GM12878 (cell line): ENCODE results near the gene LHFPL2. TPM values are rescaled to one million over a fixed set of nuclear protein-coding genes. Genes with fewer than 3 reads are reported as not detected.

ENCODE experiments used
- ATAC-seq: fragments of 200-7000 bp; cut with Tn5 transposase; 3 replicates; pipeline ENCODE4 v1.9.1; 2020; ENCODE audit warnings: mild to moderate bottlenecking, moderate library complexity
- BruUV-seq: library from RNA; stranded (reverse); fragments of 400-500 nt; replicated peaks from 2 replicates; lab custom pipeline; 2021; lab: Mats Ljungman, UMichigan
- CTCF ChIA-PET: fragments of 300-600 bp; sonication (Branson Sonifier 250); formaldehyde crosslinking; extraction: SDS; loops from one replicate; lab custom pipeline; 2021; ENCODE audit warnings: inconsistent platforms; lab: Yijun Ruan, JAX
- POLR2A ChIA-PET: fragments of 350-600 bp; formaldehyde crosslinking; extraction: SDS; loops from one replicate; lab custom pipeline; 2021; ENCODE audit warnings: inconsistent platforms; lab: Charles Lee
- RAD21 ChIA-PET: fragments of 300-600 bp; sonication (Branson Sonifier 250); formaldehyde crosslinking; loops from one replicate; lab custom pipeline; 2023; ENCODE audit warnings: antibody characterized with exemption; ENCODE audit not compliant: unreplicated experiment; lab: Charles Lee
- SMC1A ChIA-PET: fragments of 300-600 bp; sonication (Branson Sonifier 250); formaldehyde crosslinking; loops from one replicate; lab custom pipeline; 2023; ENCODE audit not compliant: unreplicated experiment, uncharacterized antibody; lab: Charles Lee
- DNase-seq: peaks from one replicate; pipeline ENCODE4 v3.0.0-alpha.2; 2011; ENCODE audit warnings: low read depth, low spot score
- FAIRE-seq: peaks from 3 replicates; lab custom pipeline; 2011; peaks lifted over from hg19 to GRCh38; lab: Jason Lieb, UNC
- H2AFZ ChIP-seq: 2 replicates; pipeline ENCODE4 v1.6.0; 2011; ENCODE audit warnings: low read depth, low read length, control low read depth; ENCODE audit not compliant: control insufficient read depth
- H3K27ac ChIP-seq: 2 replicates; pipeline ENCODE4 v1.5.1; 2011; ENCODE audit warnings: control low read depth; ENCODE audit not compliant: control insufficient read depth, insufficient read depth
- H3K27me3 ChIP-seq, 2 experiments: replicated peaks in 1 of 2; 2 replicates each; pipeline versions ENCODE4 v1.6.0 to v1.6.1; 2011; ENCODE audit warnings: low read length in 1 of 2; ENCODE audit not compliant: control insufficient read depth in 2 of 2, insufficient read depth in 2 of 2
- H3K36me3 ChIP-seq, 2 experiments: 2 replicates each; pipeline ENCODE4 v1.5.1; 2011; ENCODE audit warnings: low read length in 1 of 2; ENCODE audit not compliant: control insufficient read depth in 2 of 2, insufficient read depth in 2 of 2
- H3K4me1 ChIP-seq: 2 replicates; pipeline ENCODE4 v1.6.1; 2011; ENCODE audit warnings: mild to moderate bottlenecking, low read length, moderate library complexity, mixed read lengths; ENCODE audit not compliant: control insufficient read depth, insufficient read depth
- H3K4me2 ChIP-seq: 2 replicates; pipeline ENCODE4 v1.6.0; 2011; ENCODE audit warnings: control low read depth; ENCODE audit not compliant: control insufficient read depth, insufficient read depth
- H3K4me3 ChIP-seq: fragments of 200-600 bp; sonication (generic); 2 replicates; pipeline ENCODE4 v1.5.1; 2016
- H3K79me2 ChIP-seq: 2 replicates; pipeline ENCODE4 v1.6.0; 2011; ENCODE audit warnings: low read length; ENCODE audit not compliant: control insufficient read depth, insufficient read depth
- H3K9ac ChIP-seq: 2 replicates; pipeline ENCODE4 v1.8.0; 2011; ENCODE audit warnings: low read length, control low read depth, mixed read lengths; ENCODE audit not compliant: control insufficient read depth, insufficient read depth
- H3K9me3 ChIP-seq: replicated peaks from 3 replicates; pipeline ENCODE4 v1.5.1; 2011; ENCODE audit warnings: mild to moderate bottlenecking, low read length; ENCODE audit not compliant: control insufficient read depth, insufficient read depth
- H4K20me1 ChIP-seq: 2 replicates; pipeline ENCODE4 v1.6.0; 2011; ENCODE audit not compliant: control insufficient read depth, insufficient read depth
- ASH2L ChIP-seq: fragments of 300-600, 200-600 bp; sonication (generic); IDR thresholded peaks from 2 replicates; pipeline ENCODE4 v1.6.1; 2017; ENCODE audit warnings: low read depth, mild to moderate bottlenecking, borderline replicate concordance
- GATAD2B ChIP-seq: fragments of 450-650 bp; conservative IDR thresholded peaks from 2 replicates; pipeline ENCODE4 v1.6.1; 2017; ENCODE audit warnings: low read depth, mild to moderate bottlenecking, moderate library complexity
- NBN ChIP-seq: fragments of 450-650 bp; IDR thresholded peaks from 2 replicates; pipeline ENCODE4 v1.6.1; 2016
- NR2F1 ChIP-seq: fragments of 450-650 bp; conservative IDR thresholded peaks from 2 replicates; pipeline ENCODE4 v1.6.1; 2017; ENCODE audit warnings: mild to moderate bottlenecking
- NRF1 ChIP-seq: conservative IDR thresholded peaks from 2 replicates; pipeline ENCODE4 v1.6.1; 2011; ENCODE audit warnings: mild to moderate bottlenecking, low read depth, low read length, improper control_type of control experiment
- SMAD1 ChIP-seq: fragments of 450-650 bp; IDR thresholded peaks from 2 replicates; pipeline ENCODE4 v1.6.1; 2018; ENCODE audit warnings: mild to moderate bottlenecking, low read depth; ENCODE audit not compliant: partially characterized antibody
- TARDBP ChIP-seq: IDR thresholded peaks from 2 replicates; pipeline ENCODE4 v1.6.1; 2016; ENCODE audit warnings: borderline replicate concordance
- WGBS: methylation state at CpG from one replicate; pipeline ENCODE4 v1.1.6; 2016; ENCODE audit warnings: low lambda C conversion rate; ENCODE audit not compliant: insufficient replicate concordance, insufficient coverage; ENCODE audit errors: missing lambda C conversion rate; 5-methylcytosine and 5-hydroxymethylcytosine counted together
- in situ Hi-C: fragments of 300-500 bp; cut with MboI; formaldehyde crosslinking; loops from 9 replicates; pipeline ENCODE4 v1.14.3; 2018; ENCODE audit warnings: mixed read lengths
- intact Hi-C: fragments of 100-400 bp; cut with micrococcal nuclease; formaldehyde crosslinking; loops from one replicate; pipeline ENCODE4 v1.14.2; 2022; ENCODE audit not compliant: unreplicated experiment
- polyA plus RNA-seq, 11 experiments: library from polyadenylated mRNA; depleted of rRNA in 4 of 11; unstranded in 6 of 11; stranded (reverse) in 5 of 11; fragments of >200 nt; fragmentation: Nextera tagmentation in 4 of 11; fragmentation: Illumina TruSeq in 1 of 11; extraction: Ambion mirVana in 4 of 11; extraction: Trizol in 1 of 11; gene quantifications; 1 replicate in 1 of 11; 2 replicates in 10 of 11; pipeline versions ENCODE4 v1.2.1 to v1.2.3, GENCODE V29; 2011 to 2016; ENCODE audit warnings: inconsistent platforms in 2 of 11, missing spikeins in 2 of 11, low read depth in 1 of 11
- total RNA-seq, 4 experiments: library from RNA; depleted of rRNA in 3 of 4; stranded (reverse); fragments of >200 nt in 3 of 4; fragmentation: Illumina TruSeq in 1 of 4; extraction: Trizol in 1 of 4; gene quantifications; 2 replicates each; pipeline versions ENCODE4 v1.2.1 to v1.2.3, GENCODE V29; 2013 to 2021
- TF ChIP-seq, protein P1 (sequence below): IDR thresholded peaks from 2 replicates; pipeline ENCODE4 v1.6.1; 2012; ENCODE audit warnings: mild to moderate bottlenecking, low read depth, low read length
- TF ChIP-seq, protein P2 (sequence below): fragments of 150-350 bp; IDR thresholded peaks from 2 replicates; pipeline ENCODE4 v1.6.1; 2014; ENCODE audit warnings: mild to moderate bottlenecking, low read depth, low read length
- TF ChIP-seq, protein P3 (sequence below): fragments of 450-650 bp; IDR thresholded peaks from 2 replicates; pipeline ENCODE4 v1.6.1; 2017; ENCODE audit warnings: mild to moderate bottlenecking
- TF ChIP-seq, protein P4 (sequence below): fragments of 450-650 bp; IDR thresholded peaks from 2 replicates; pipeline ENCODE4 v1.6.1; 2014; ENCODE audit warnings: mild to moderate bottlenecking

LHFPL2 gene
- total and polyA plus RNA-seq, 10 of the 15 experiments (the other 5 are each of a cell fraction or from before 2014, with no cell fraction given): 4.1 to 21.8 (median 12.5) TPM

DNA sequence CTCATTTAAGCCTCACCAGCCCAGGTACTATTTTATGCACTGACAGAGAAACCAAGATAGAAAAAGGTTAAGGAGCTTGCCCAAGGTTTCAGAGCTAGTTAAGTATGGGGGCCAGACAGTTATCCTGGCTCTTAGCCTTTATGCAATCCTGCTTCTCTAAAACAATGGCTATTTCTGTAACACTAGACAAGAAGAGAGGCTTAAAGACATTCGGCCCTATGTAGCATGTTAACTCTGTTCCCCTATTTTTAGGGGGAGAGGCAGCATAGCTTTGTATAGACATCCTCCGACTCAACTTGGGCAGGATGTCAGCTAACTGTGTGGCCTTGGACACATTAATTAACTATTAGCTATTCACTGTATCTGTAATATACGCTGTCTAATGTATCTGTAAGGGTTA is 54.6 kb downstream of the LHFPL2 start:
- ChIA-PET POLR2A (interaction anchor here (0.5 to 2.4 kb wide), 8 partner anchors 9 to 164 kb away, joined by 3 to 9 read pairs (median 3); no protein-coding TSS in a partner anchor), RAD21 (interaction anchor here (0.6 to 7.0 kb wide), 16 partner anchors 9 to 369 kb away, joined by 3 to 51 read pairs (median 4); no protein-coding TSS in a partner anchor), CTCF (interaction anchor here (0.6 to 4.2 kb wide), 16 partner anchors 19 to 538 kb away, joined by 3 to 26 read pairs (median 4); no protein-coding TSS in a partner anchor), SMC1A (interaction anchor here (0.5 to 7.8 kb wide), 37 partner anchors 8 to 1017 kb away, joined by 3 to 121 read pairs (median 4); no protein-coding TSS in a partner anchor)
- intact Hi-C loops (loop anchor here (5.0 kb wide), 1 partner anchor 47 kb away; no protein-coding TSS in a partner anchor), in situ Hi-C loops (no loop called here)
- Histone ChIP-seq H3K9me3 (no peaks in the 10 kb centered on the region; the same call in 2 of the 3 replicates), H4K20me1 (no peaks in the 10 kb centered on the region), H3K9ac (no peak overlapping the region), H3K4me2 (no peak overlapping the region), H2AFZ (no peak overlapping the region), H3K4me1 (peaks cover 26% of the 10 kb centered on the region), H3K36me3 (peaks cover 2 to 7% of the 10 kb centered on the region in 2 experiments; a peak in 2 of 4 replicates), H3K79me2 (peaks cover 6% of the 10 kb centered on the region), H3K27ac (no peak overlapping the region), H3K27me3 (no peaks in the 10 kb centered on the region), H3K4me3 (no peak overlapping the region)
- no peak for DNase-seq
- FAIRE-seq: no peak
- BruUV-seq: no TSS peak
- no peak for ATAC-seq
- WGBS: 27% methylated on average over 3 of the region's 3 CpGs
- no peak for TF ChIP-seq NBN
- TF ChIP-seq, protein P1, sequence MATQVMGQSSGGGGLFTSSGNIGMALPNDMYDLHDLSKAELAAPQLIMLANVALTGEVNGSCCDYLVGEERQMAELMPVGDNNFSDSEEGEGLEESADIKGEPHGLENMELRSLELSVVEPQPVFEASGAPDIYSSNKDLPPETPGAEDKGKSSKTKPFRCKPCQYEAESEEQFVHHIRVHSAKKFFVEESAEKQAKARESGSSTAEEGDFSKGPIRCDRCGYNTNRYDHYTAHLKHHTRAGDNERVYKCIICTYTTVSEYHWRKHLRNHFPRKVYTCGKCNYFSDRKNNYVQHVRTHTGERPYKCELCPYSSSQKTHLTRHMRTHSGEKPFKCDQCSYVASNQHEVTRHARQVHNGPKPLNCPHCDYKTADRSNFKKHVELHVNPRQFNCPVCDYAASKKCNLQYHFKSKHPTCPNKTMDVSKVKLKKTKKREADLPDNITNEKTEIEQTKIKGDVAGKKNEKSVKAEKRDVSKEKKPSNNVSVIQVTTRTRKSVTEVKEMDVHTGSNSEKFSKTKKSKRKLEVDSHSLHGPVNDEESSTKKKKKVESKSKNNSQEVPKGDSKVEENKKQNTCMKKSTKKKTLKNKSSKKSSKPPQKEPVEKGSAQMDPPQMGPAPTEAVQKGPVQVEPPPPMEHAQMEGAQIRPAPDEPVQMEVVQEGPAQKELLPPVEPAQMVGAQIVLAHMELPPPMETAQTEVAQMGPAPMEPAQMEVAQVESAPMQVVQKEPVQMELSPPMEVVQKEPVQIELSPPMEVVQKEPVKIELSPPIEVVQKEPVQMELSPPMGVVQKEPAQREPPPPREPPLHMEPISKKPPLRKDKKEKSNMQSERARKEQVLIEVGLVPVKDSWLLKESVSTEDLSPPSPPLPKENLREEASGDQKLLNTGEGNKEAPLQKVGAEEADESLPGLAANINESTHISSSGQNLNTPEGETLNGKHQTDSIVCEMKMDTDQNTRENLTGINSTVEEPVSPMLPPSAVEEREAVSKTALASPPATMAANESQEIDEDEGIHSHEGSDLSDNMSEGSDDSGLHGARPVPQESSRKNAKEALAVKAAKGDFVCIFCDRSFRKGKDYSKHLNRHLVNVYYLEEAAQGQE: no peak
- TF ChIP-seq TARDBP: no peak
- TF ChIP-seq, protein P2, sequence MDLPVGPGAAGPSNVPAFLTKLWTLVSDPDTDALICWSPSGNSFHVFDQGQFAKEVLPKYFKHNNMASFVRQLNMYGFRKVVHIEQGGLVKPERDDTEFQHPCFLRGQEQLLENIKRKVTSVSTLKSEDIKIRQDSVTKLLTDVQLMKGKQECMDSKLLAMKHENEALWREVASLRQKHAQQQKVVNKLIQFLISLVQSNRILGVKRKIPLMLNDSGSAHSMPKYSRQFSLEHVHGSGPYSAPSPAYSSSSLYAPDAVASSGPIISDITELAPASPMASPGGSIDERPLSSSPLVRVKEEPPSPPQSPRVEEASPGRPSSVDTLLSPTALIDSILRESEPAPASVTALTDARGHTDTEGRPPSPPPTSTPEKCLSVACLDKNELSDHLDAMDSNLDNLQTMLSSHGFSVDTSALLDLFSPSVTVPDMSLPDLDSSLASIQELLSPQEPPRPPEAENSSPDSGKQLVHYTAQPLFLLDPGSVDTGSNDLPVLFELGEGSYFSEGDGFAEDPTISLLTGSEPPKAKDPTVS: no peak
- TF ChIP-seq, protein P3, sequence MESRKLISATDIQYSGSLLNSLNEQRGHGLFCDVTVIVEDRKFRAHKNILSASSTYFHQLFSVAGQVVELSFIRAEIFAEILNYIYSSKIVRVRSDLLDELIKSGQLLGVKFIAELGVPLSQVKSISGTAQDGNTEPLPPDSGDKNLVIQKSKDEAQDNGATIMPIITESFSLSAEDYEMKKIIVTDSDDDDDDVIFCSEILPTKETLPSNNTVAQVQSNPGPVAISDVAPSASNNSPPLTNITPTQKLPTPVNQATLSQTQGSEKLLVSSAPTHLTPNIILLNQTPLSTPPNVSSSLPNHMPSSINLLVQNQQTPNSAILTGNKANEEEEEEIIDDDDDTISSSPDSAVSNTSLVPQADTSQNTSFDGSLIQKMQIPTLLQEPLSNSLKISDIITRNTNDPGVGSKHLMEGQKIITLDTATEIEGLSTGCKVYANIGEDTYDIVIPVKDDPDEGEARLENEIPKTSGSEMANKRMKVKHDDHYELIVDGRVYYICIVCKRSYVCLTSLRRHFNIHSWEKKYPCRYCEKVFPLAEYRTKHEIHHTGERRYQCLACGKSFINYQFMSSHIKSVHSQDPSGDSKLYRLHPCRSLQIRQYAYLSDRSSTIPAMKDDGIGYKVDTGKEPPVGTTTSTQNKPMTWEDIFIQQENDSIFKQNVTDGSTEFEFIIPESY: no peak
- TF ChIP-seq NR2F1: no peak
- TF ChIP-seq GATAD2B: no peak
- no peak for TF ChIP-seq NRF1
- TF ChIP-seq, protein P4, sequence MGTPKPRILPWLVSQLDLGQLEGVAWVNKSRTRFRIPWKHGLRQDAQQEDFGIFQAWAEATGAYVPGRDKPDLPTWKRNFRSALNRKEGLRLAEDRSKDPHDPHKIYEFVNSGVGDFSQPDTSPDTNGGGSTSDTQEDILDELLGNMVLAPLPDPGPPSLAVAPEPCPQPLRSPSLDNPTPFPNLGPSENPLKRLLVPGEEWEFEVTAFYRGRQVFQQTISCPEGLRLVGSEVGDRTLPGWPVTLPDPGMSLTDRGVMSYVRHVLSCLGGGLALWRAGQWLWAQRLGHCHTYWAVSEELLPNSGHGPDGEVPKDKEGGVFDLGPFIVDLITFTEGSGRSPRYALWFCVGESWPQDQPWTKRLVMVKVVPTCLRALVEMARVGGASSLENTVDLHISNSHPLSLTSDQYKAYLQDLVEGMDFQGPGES: no peak
- no peak for TF ChIP-seq ASH2L
- TF ChIP-seq SMAD1: no peak
